Activated CD4-positive, alpha-beta T cell treated with anti-CD3 and anti-CD28 coated beads, Interleukin-2, amount 50 U/mL, for 4 hours (primary cell): ENCODE data around the gene UFL1.
"Not testable (repeated sequence)": the region's sequence is repeated elsewhere in the genome, so short reads cannot be mapped to it uniquely, and the experiment has no call there.

Source experiments
- DNase-seq, 2 experiments: peaks; one replicate each; pipeline ENCODE4 v3.0.0-alpha.2; 2020

Gene UFL1

GRCh38 chr6:96521644-96522464 lies at the start of gene UFL1:
Gene UFL1 (plus strand): TSS chr6:96521806. CDS start chr6:96521874, 68 bp downstream.
- DNase-seq = peak; percentile 88 to 92

GRCh38 chr6:96472291-96472690 lies 49.3 kb upstream of the UFL1 start:
- not testable (repeated sequence) for DNase-seq

- no peak for DNase-seq
Measured at GRCh38 chr6:96478695-96479094, 42.9 kb upstream of the UFL1 start.

- DNase-seq = no peak
Measured at GRCh38 chr6:96491926-96492325, 29.7 kb upstream of the UFL1 start.

- peak; percentile 23 to 36 for DNase-seq
Measured at GRCh38 chr6:96499781-96500180, 21.8 kb upstream of the UFL1 start.

- DNase-seq = no peak
Measured at GRCh38 chr6:96502915-96503314, 18.7 kb upstream of the UFL1 start.

- no peak for DNase-seq
Measured at GRCh38 chr6:96505363-96505762, 16.2 kb upstream of the UFL1 start.

- no peak for DNase-seq
Measured at GRCh38 chr6:96509281-96509680, 12.3 kb upstream of the UFL1 start.

- no peak for DNase-seq
Measured at GRCh38 chr6:96520171-96521115, 1.2 kb upstream of the UFL1 start.

- no peak for DNase-seq
Measured at GRCh38 chr6:96521306-96521643, 331 bp upstream of the UFL1 start.

GRCh38 chr6:96522465-96523009 lies 931 bp downstream of the UFL1 start:
- DNase-seq = no peak

GRCh38 chr6:96528193-96528592 lies 6.6 kb downstream of the UFL1 start:
- DNase-seq = no peak

GRCh38 chr6:96532399-96532798 lies 10.8 kb downstream of the UFL1 start:
- DNase-seq = no peak

GRCh38 chr6:96537726-96538125 lies 16.1 kb downstream of the UFL1 start:
- no peak for DNase-seq

- no peak for DNase-seq
Measured at GRCh38 chr6:96542702-96543101, 21.1 kb downstream of the UFL1 start.

- DNase-seq = no peak
Measured at GRCh38 chr6:96545882-96546281, 24.3 kb downstream of the UFL1 start.

GRCh38 chr6:96547654-96548053 lies 26.0 kb downstream of the UFL1 start:
- no peak for DNase-seq

GRCh38 chr6:96554558-96554957 lies 33.0 kb downstream of the UFL1 start:
- no peak for DNase-seq

- not testable (repeated sequence) for DNase-seq
Measured at GRCh38 chr6:96559740-96560139, 38.1 kb downstream of the UFL1 start.

- no peak for DNase-seq
Measured at GRCh38 chr6:96562886-96563285, 41.3 kb downstream of the UFL1 start, which contains the start of gene FHL5. Gene FHL5 (plus strand): TSS chr6:96563128. CDS start chr6:96603614, 40,486 bp downstream.

GRCh38 chr6:96563853-96564252 lies 42.2 kb downstream of the UFL1 start:
- DNase-seq = no peak

GRCh38 chr6:96570053-96570452 lies 48.4 kb downstream of the UFL1 start:
- DNase-seq = no peak

GRCh38 chr6:96571551-96571950 lies 49.9 kb downstream of the UFL1 start:
- DNase-seq = no peak
